Stimulated activated naive CD8-positive, alpha-beta T cell treated with anti-CD3 and anti-CD28 coated beads, Interleukin-15, Interleukin-2, amounts not matched to agents 100 ng/mL and 50 ng/mL, for 24 hours (primary cell): ENCODE measurements around the gene HSD11B2.

Experiments used
- H3K27ac Mint-ChIP-seq: one replicate; pipeline ENCODE4 v1.8.0; 2021; ENCODE audit warnings: mild to moderate bottlenecking, mixed read lengths
- H3K27me3 Mint-ChIP-seq: one replicate; pipeline ENCODE4 v1.8.0; 2021; ENCODE audit warnings: mixed read lengths
- H3K36me3 Mint-ChIP-seq: one replicate; pipeline ENCODE4 v1.8.0; 2021; ENCODE audit warnings: low read depth, mixed read lengths
- H3K4me1 Mint-ChIP-seq: one replicate; pipeline ENCODE4 v1.8.0; 2021; ENCODE audit warnings: low read depth, mixed read lengths
- H3K4me3 Mint-ChIP-seq: one replicate; pipeline ENCODE4 v1.8.0; 2021; ENCODE audit warnings: mild to moderate bottlenecking, mixed read lengths
- H3K9me3 Mint-ChIP-seq: one replicate; pipeline ENCODE4 v1.8.0; 2021; ENCODE audit warnings: mixed read lengths

Gene HSD11B2

DNA sequence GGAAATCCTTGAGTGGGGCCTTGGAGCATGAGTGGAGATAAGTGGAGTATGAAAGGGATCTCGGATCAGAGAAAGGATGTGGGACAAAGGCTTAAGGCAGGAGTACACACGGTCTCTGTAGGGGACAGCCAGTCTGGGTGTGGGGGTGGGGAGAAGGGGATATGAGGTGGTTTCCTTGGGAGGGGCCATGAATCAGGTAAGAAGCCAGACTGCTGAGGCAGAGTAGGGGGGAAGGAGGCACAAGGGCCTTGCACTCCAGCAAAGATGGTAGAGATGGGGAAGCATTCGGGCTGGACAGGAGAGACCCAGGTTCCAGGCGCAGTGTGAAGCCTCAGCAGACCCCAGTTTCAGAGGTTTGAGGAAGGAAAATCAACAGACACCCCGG is 1.6 kb downstream of the HSD11B2 start:
- peaks cover 29% of the 10 kb centered on the region for H3K27me3 Mint-ChIP-seq
- no peaks in the 10 kb centered on the region for H3K9me3 Mint-ChIP-seq
- H3K4me3 Mint-ChIP-seq = no peak overlapping the region
- no peaks in the 10 kb centered on the region for H3K36me3 Mint-ChIP-seq
- no peak overlapping the region for H3K27ac Mint-ChIP-seq
- peaks cover 5% of the 10 kb centered on the region for H3K4me1 Mint-ChIP-seq

DNA sequence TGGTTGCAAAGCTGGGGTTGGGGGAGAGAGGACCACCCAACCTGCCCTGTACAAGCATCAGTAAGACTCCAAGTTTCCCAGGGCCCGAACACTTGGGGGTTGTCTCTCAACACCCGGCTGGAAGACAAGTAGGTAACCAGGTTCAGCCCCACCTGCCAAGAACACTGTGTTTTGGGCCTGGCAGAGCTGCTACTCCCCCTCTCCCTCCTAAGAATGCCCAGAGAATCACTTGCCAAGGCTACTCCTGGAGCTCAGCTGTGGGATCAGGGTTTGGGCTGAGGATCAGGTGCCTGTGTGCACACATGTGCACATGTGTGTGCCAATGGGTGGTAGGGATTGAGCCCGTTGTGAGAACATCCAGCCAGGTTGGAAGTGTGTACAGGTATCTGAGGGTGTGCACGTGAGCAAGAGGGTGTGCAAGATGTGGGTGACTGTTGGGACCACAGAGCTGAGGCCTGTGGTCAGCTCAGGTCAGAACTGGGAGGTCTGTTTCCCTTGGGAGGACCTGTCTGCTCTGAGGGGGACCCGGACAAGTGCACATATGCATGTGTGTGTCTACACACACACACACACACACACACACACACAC is 2.3 kb downstream of the HSD11B2 start:
- H3K4me3 Mint-ChIP-seq = no peak overlapping the region
- H3K4me1 Mint-ChIP-seq = peaks cover 9% of the 10 kb centered on the region
- no peaks in the 10 kb centered on the region for H3K9me3 Mint-ChIP-seq
- H3K27ac Mint-ChIP-seq = no peak overlapping the region
- H3K27me3 Mint-ChIP-seq = peaks cover 29% of the 10 kb centered on the region
- peaks cover 4% of the 10 kb centered on the region for H3K36me3 Mint-ChIP-seq

- H3K9me3 Mint-ChIP-seq = no peaks in the 10 kb centered on the region
- H3K27ac Mint-ChIP-seq = no peak overlapping the region
- H3K4me1 Mint-ChIP-seq = peaks cover 5% of the 10 kb centered on the region
- H3K36me3 Mint-ChIP-seq = peaks cover 10% of the 10 kb centered on the region
- peaks cover 11% of the 10 kb centered on the region for H3K27me3 Mint-ChIP-seq
- no peak overlapping the region for H3K4me3 Mint-ChIP-seq
Observed at GRCh38 chr16:67435758-67436164, 4.8 kb downstream of the HSD11B2 start.

DNA sequence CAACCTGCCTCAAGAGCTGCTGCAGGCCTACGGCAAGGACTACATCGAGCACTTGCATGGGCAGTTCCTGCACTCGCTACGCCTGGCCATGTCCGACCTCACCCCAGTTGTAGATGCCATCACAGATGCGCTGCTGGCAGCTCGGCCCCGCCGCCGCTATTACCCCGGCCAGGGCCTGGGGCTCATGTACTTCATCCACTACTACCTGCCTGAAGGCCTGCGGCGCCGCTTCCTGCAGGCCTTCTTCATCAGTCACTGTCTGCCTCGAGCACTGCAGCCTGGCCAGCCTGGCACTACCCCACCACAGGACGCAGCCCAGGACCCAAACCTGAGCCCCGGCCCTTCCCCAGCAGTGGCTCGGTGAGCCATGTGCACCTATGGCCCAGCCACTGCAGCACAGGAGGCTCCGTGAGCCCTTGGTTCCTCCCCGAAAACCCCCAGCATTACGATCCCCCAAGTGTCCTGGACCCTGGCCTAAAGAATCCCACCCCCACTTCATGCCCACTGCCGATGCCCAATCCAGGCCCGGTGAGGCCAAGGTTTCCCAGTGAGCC is 5.8 kb downstream of the HSD11B2 start:
- Mint-ChIP-seq H3K4me1 (peaks cover 5% of the 10 kb centered on the region), H3K4me3 (no peak overlapping the region), H3K9me3 (no peaks in the 10 kb centered on the region), H3K27ac (no peak overlapping the region), H3K36me3 (peaks cover 10% of the 10 kb centered on the region), H3K27me3 (peaks cover 8% of the 10 kb centered on the region)

GRCh38 chr16:67437513-67437912 is 6.6 kb downstream of the HSD11B2 start:
- peaks cover 10% of the 10 kb centered on the region for H3K36me3 Mint-ChIP-seq
- H3K27me3 Mint-ChIP-seq = peaks cover 1% of the 10 kb centered on the region
- H3K27ac Mint-ChIP-seq = no peak overlapping the region
- H3K4me3 Mint-ChIP-seq = no peak overlapping the region
- H3K9me3 Mint-ChIP-seq = no peaks in the 10 kb centered on the region
- H3K4me1 Mint-ChIP-seq = peaks cover 5% of the 10 kb centered on the region

GRCh38 chr16:67438098-67438791 is 7.3 kb downstream of the HSD11B2 start:
- H3K4me3 Mint-ChIP-seq = no peak overlapping the region
- peaks cover 10% of the 10 kb centered on the region for H3K36me3 Mint-ChIP-seq
- H3K9me3 Mint-ChIP-seq = no peaks in the 10 kb centered on the region
- H3K27ac Mint-ChIP-seq = no peak overlapping the region
- no peaks in the 10 kb centered on the region for H3K27me3 Mint-ChIP-seq
- peaks cover 5% of the 10 kb centered on the region for H3K4me1 Mint-ChIP-seq

GRCh38 chr16:67438824-67439393 is 8.0 kb downstream of the HSD11B2 start:
- Mint-ChIP-seq H3K4me3 (no peak overlapping the region), H3K27ac (no peak overlapping the region), H3K27me3 (no peaks in the 10 kb centered on the region), H3K36me3 (peaks cover 10% of the 10 kb centered on the region), H3K4me1 (peaks cover 5% of the 10 kb centered on the region), H3K9me3 (no peaks in the 10 kb centered on the region)

- Mint-ChIP-seq H3K36me3 (peaks cover 10% of the 10 kb centered on the region), H3K4me1 (peaks cover 5% of the 10 kb centered on the region), H3K27me3 (no peaks in the 10 kb centered on the region), H3K9me3 (no peaks in the 10 kb centered on the region), H3K4me3 (no peak overlapping the region), H3K27ac (no peak overlapping the region)
Observed at GRCh38 chr16:67441271-67441753, 10.4 kb downstream of the HSD11B2 start.

GRCh38 chr16:67441907-67442306 is 11.0 kb downstream of the HSD11B2 start:
- peaks cover 10% of the 10 kb centered on the region for H3K36me3 Mint-ChIP-seq
- H3K9me3 Mint-ChIP-seq = no peaks in the 10 kb centered on the region
- peaks cover 5% of the 10 kb centered on the region for H3K4me1 Mint-ChIP-seq
- no peak overlapping the region for H3K4me3 Mint-ChIP-seq
- H3K27ac Mint-ChIP-seq = no peak overlapping the region
- H3K27me3 Mint-ChIP-seq = no peaks in the 10 kb centered on the region

- H3K9me3 Mint-ChIP-seq = no peaks in the 10 kb centered on the region
- H3K36me3 Mint-ChIP-seq = peaks cover 9% of the 10 kb centered on the region
- no peak overlapping the region for H3K27ac Mint-ChIP-seq
- H3K27me3 Mint-ChIP-seq = no peaks in the 10 kb centered on the region
- peaks cover 2% of the 10 kb centered on the region for H3K4me1 Mint-ChIP-seq
- no peak overlapping the region for H3K4me3 Mint-ChIP-seq
Observed at GRCh38 chr16:67442581-67443255, 11.8 kb downstream of the HSD11B2 start.

DNA sequence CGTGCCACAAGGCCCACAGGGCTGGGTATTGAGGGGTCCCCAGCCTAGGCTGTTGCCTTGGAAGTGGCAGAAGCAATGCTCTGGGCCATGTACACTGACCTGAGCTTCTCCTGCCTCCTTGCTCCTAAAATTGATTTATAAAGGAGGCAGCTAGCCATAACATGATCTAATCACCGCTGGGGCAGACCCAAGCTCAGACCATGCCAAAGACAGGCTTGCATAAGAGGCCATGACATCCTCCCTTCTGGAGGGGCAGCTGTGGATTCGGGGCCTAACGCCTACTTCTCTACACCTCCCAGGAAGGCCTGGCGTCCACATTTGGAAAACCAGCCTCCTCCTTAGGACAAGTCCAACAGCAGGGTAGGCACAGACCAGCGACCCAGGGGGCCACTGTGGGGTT is 12.3 kb downstream of the HSD11B2 start:
- no peaks in the 10 kb centered on the region for H3K9me3 Mint-ChIP-seq
- H3K27me3 Mint-ChIP-seq = no peaks in the 10 kb centered on the region
- H3K27ac Mint-ChIP-seq = no peak overlapping the region
- H3K4me1 Mint-ChIP-seq = no peaks in the 10 kb centered on the region
- H3K4me3 Mint-ChIP-seq = no peak overlapping the region
- peaks cover 6% of the 10 kb centered on the region for H3K36me3 Mint-ChIP-seq

GRCh38 chr16:67444259-67445125 is 13.6 kb downstream of the HSD11B2 start:
- no peak overlapping the region for H3K4me3 Mint-ChIP-seq
- H3K27me3 Mint-ChIP-seq = no peaks in the 10 kb centered on the region
- H3K27ac Mint-ChIP-seq = no peak overlapping the region
- no peaks in the 10 kb centered on the region for H3K9me3 Mint-ChIP-seq
- H3K36me3 Mint-ChIP-seq = no peaks in the 10 kb centered on the region
- no peaks in the 10 kb centered on the region for H3K4me1 Mint-ChIP-seq

DNA sequence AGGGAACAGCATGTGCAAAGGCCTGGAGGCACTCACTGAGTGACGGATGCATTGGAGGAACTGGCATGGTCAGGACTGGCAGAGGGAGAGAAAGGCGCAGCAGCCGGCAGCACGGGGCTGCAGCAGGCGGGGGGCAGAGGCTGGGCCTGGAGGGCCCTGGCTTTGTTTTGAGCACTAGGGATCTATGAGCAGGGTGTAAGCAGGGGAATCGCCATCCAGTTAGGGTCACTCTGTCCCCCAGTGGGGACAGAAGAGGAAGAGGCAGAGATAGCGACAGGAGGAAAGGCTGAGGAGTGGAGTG is 14.2 kb downstream of the HSD11B2 start:
- H3K4me3 Mint-ChIP-seq = no peak overlapping the region
- H3K4me1 Mint-ChIP-seq = no peaks in the 10 kb centered on the region
- H3K9me3 Mint-ChIP-seq = no peaks in the 10 kb centered on the region
- no peaks in the 10 kb centered on the region for H3K36me3 Mint-ChIP-seq
- H3K27me3 Mint-ChIP-seq = no peaks in the 10 kb centered on the region
- no peak overlapping the region for H3K27ac Mint-ChIP-seq

- Mint-ChIP-seq H3K27me3 (no peaks in the 10 kb centered on the region), H3K36me3 (peaks cover under 1% of the 10 kb centered on the region), H3K27ac (no peak overlapping the region), H3K4me3 (no peak overlapping the region), H3K9me3 (no peaks in the 10 kb centered on the region), H3K4me1 (no peaks in the 10 kb centered on the region)
Observed at GRCh38 chr16:67445441-67445912, 14.6 kb downstream of the HSD11B2 start.
